SK-N-MC (cell line): ENCODE results near the gene RERG.

Experiments
- EZH2 ChIP-seq: fragments of 200-600 bp; sonication (generic); IDR thresholded peaks from one replicate; pipeline ENCODE4 v1.6.1; 2017; ENCODE audit warnings: antibody characterized with exemption
- POLR2AphosphoS5 ChIP-seq: IDR thresholded peaks from 2 replicates; pipeline ENCODE4 v1.6.1; 2012; ENCODE audit warnings: mild to moderate bottlenecking, low read depth, low read length, borderline replicate concordance

DNA sequence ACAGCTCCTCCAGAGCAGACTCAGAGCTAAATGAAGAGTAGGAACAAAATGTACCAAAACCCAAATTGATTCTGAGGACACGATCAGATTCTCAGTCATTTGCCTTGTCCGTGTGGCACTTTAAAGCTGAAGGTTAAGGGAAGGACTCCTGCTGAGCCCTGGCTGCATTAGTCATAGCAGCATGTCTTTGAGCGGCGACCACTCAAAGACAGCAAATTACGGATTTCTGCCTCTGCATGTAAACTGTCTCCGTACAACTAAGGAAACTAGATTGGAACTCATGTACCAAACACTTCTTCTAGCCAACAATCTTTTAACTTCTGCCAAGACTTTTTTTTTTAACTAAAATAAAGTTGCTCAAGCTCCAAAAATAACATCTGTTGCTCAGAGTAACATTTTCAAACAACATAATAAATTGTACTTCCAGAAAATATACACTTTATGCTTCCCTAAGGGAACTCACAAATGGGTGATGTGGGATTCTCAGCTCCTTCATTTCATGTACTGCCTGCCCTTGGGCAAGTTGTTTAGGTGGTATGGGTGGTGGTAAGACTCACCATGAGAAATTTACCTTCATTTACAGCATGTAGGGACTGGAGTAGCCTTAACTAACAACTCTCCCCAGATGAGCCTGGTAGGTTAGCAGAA, 56.1 kb downstream of the RERG start:
- TF ChIP-seq POLR2AphosphoS5 (no peak), EZH2 (no peak)
